ENCODE data around the gene FATE1. TPM values are rescaled to one million over a fixed set of nuclear protein-coding genes. Genes with fewer than 3 reads are reported as not detected.
"Not testable (repeated sequence)": the region's sequence is repeated elsewhere in the genome, so short reads cannot be mapped to it uniquely, and the experiment has no call there.

The FATE1 gene
- total RNA-seq, 1 experiment from 2014 or later: 0.45 TPM

DNA sequence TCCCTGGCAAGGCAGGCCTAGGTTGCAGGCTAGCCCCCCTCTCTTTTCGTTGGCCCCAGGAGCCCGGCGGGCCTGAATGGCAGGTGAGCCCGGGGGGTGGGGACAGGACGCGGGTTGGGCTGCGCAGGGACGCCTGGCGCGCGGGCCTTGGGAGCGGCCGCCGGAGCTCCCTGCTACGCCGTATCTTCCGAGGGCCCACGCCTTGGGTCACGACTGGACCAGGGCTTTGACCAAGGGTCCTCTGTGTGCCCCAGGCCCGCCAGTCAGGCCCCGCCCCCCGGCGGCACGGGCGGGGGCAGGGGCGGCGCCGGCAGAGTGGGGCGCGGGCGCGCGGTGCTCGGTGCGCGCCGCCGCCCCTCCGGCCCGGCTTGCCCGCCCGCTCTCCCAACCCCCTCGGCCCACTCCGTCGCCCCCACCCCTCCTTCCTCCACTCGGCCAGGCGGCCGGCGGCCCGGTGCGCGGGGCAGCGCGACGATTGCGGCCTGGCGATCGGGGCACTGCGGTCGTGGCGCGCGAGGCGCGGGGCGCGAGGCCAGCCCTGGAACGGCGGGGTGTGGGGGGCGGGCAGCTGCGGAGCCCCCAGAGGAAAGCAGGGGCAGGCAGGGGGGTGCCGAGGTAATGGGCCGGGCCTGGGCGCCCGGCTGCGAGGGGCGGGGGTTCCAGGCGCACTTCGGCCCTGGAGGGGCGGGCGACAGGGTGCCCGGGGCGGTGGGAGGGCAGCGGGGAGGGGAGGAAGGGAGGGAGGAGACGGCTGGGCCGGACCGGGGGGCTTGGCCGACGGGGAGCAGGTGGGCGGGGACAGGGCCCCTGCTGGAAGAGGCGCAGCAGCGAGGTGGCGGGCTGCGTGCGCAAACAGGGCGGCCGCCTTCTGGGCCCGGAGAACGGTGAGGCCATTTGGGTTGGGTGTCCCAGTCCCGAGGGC, 20.9 kb upstream of the FATE1 start, which contains the start of gene PRRG3:
PRRG3 (plus strand) TSS at position 798 of the 922 bp plus-strand sequence. CDS start 3,357 bp downstream, outside the sequence.
- no peak for TF ChIP-seq EZH2 (IDR thresholded peaks at IDR 0.05; ENCODE audit: borderline replicate concordance, low read depth, low read length, poor library complexity, severe bottlenecking)
- TF ChIP-seq, protein P1, sequence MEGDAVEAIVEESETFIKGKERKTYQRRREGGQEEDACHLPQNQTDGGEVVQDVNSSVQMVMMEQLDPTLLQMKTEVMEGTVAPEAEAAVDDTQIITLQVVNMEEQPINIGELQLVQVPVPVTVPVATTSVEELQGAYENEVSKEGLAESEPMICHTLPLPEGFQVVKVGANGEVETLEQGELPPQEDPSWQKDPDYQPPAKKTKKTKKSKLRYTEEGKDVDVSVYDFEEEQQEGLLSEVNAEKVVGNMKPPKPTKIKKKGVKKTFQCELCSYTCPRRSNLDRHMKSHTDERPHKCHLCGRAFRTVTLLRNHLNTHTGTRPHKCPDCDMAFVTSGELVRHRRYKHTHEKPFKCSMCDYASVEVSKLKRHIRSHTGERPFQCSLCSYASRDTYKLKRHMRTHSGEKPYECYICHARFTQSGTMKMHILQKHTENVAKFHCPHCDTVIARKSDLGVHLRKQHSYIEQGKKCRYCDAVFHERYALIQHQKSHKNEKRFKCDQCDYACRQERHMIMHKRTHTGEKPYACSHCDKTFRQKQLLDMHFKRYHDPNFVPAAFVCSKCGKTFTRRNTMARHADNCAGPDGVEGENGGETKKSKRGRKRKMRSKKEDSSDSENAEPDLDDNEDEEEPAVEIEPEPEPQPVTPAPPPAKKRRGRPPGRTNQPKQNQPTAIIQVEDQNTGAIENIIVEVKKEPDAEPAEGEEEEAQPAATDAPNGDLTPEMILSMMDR (conservative IDR thresholded peaks at IDR 0.05; ENCODE audit: low read depth, low read length): no peak
- H3K27me3 ChIP-seq (replicated peaks; ENCODE audit: insufficient read depth, low read depth, low read length, poor library complexity): no peaks in the 10 kb centered on the region
- no peaks in the 10 kb centered on the region for H3K9me3 ChIP-seq (ENCODE audit: low read depth, low read length, poor library complexity, severe bottlenecking)
- intact Hi-C loops (cut with micrococcal nuclease; ENCODE audit: unreplicated experiment): no loop called here
- no TSS peak for BruUV-seq (replicated peaks)
- no peak for DNase-seq (ENCODE audit: low spot score)
- no peak within 1 kb of the TSS for H3K4me3 ChIP-seq (ENCODE audit: low read depth, low read length, poor library complexity, severe bottlenecking)
- ChIA-PET POLR2A (ENCODE audit: low non-redundant PET) (no interaction called here), CTCF (no interaction called here)
- no peaks in the 10 kb centered on the region for H3K36me3 ChIP-seq (ENCODE audit: insufficient read depth, low read length, poor library complexity, severe bottlenecking)
- no peaks in the 10 kb centered on the region for H3K4me1 ChIP-seq (ENCODE audit: insufficient read depth, low read length, poor library complexity, severe bottlenecking)
- no peak within 1 kb of the TSS for H3K27ac ChIP-seq (ENCODE audit: low read depth, low read length, poor library complexity, severe bottlenecking)

DNA sequence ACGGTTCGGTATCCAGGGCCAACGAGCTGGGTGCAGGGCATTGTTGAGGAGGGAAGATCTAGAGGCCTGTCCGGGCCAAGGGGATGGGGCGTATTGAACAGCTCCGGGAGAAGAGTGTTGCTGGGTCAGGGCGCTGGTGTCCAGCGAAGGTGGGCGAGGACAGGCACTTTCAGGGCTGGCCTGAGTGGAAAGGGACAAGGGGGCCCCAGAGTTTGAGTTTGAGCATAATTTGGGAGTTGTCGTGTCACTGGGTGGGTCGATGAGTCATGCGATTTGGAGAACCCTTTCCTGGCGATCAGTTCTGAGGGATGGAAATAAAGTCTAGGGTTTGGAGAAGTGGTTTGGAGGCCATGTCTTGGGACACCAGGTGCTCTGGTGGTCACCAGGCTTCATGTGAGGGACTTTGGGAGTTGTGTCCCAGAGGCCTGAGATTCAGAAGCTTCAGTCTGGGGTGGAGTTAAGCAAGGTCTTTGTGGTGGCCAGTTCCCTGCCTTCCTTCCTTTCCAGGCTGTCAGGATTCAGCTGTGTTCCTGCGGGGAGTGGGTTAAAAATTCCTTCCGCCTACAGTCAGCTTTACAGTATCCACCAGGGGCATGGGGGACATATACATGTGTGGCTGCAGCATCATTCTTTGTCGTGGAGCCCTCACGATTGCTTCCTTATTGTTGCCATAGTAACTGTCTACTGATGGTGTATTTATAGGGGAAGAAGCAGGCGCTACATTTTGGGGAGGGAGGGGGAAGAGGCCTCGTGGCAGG, 20.1 kb upstream of the FATE1 start:
- POLR2A ChIA-PET (ENCODE audit: low non-redundant PET): no interaction called here

DNA sequence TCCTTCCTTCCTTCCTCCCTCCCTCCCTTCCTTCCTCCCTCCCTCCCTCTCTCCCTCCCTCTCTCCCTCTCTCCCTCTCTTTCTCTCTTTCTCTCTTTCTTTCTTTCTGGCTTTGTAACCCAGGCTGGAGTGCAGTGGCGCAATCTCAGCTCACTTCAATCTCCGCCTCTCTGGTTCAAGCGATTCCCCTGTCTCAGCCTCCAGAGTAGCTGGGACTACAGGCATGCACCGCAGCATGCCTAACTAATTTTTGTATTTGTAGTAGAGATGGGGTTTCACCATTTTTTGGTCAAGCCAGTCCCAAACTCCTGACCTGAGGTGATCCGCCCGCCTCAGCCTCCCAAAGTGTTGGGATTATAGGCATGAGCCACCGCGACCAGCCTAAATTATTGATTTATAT, 18.8 kb upstream of the FATE1 start:
- H3K27ac ChIP-seq (ENCODE audit: low read depth, low read length, poor library complexity, severe bottlenecking); BruUV-seq (replicated peaks); H3K4me3 ChIP-seq (ENCODE audit: low read depth, low read length, poor library complexity, severe bottlenecking); POLR2A ChIA-PET (ENCODE audit: low non-redundant PET); H3K27me3 ChIP-seq (replicated peaks; ENCODE audit: insufficient read depth, low read depth, low read length, poor library complexity); CTCF ChIA-PET; H3K9me3 ChIP-seq (ENCODE audit: low read depth, low read length, poor library complexity, severe bottlenecking); intact Hi-C loops (cut with micrococcal nuclease; ENCODE audit: unreplicated experiment); H3K36me3 ChIP-seq (ENCODE audit: insufficient read depth, low read length, poor library complexity, severe bottlenecking); H3K4me1 ChIP-seq (ENCODE audit: insufficient read depth, low read length, poor library complexity, severe bottlenecking); DNase-seq (ENCODE audit: low spot score): not testable (repeated sequence)

More for the DNA sequence above, 20.1 kb upstream of the FATE1 start:
- no TSS peak for BruUV-seq (replicated peaks)
- CTCF ChIA-PET: no interaction called here
- intact Hi-C loops (cut with micrococcal nuclease; ENCODE audit: unreplicated experiment): no loop called here
- TF ChIP-seq EZH2 (IDR thresholded peaks at IDR 0.05; ENCODE audit: borderline replicate concordance, low read depth, low read length, poor library complexity, severe bottlenecking): no peak
- TF ChIP-seq, protein P1 (conservative IDR thresholded peaks at IDR 0.05; ENCODE audit: low read depth, low read length): no peak
- no peak overlapping the region for H3K4me3 ChIP-seq (ENCODE audit: low read depth, low read length, poor library complexity, severe bottlenecking)
- H3K4me1 ChIP-seq (ENCODE audit: insufficient read depth, low read length, poor library complexity, severe bottlenecking): no peaks in the 10 kb centered on the region
- H3K27me3 ChIP-seq (replicated peaks; ENCODE audit: insufficient read depth, low read depth, low read length, poor library complexity): no peaks in the 10 kb centered on the region
- no peak for DNase-seq (ENCODE audit: low spot score)
- H3K9me3 ChIP-seq (ENCODE audit: low read depth, low read length, poor library complexity, severe bottlenecking): no peaks in the 10 kb centered on the region
- no peaks in the 10 kb centered on the region for H3K36me3 ChIP-seq (ENCODE audit: insufficient read depth, low read length, poor library complexity, severe bottlenecking)
- H3K27ac ChIP-seq (ENCODE audit: low read depth, low read length, poor library complexity, severe bottlenecking): no peak overlapping the region
